Sigmoid colon (tissue), 7 donors: ENCODE measurements around the gene GPR45. TPM values are rescaled to one million over a fixed set of nuclear protein-coding genes. Genes with fewer than 3 reads are reported as not detected.
"Not testable (repeated sequence)": the region's sequence is repeated elsewhere in the genome, so short reads cannot be mapped to it uniquely, and the experiment has no call there.

Experiments used
- DNase-seq: peaks from one replicate; pipeline ENCODE4 v3.0.0-alpha.2; 2019
- H3K27ac ChIP-seq, 4 donors: fragments of 200-600 bp; sonication (generic); one replicate each; pipeline ENCODE4 v1.5.1; 2016 to 2019; ENCODE audit warnings: mild to moderate bottlenecking in 1 of 4
- H3K27me3 ChIP-seq, 3 donors: fragments of 200-600 bp; sonication (generic); one replicate each; pipeline ENCODE4 v1.5.1; 2019; ENCODE audit warnings: mild to moderate bottlenecking in 1 of 3
- H3K36me3 ChIP-seq, 4 donors: fragments of 200-600 bp; sonication (generic); one replicate each; pipeline ENCODE4 v1.5.1; 2016 to 2019
- H3K4me1 ChIP-seq, 4 donors: fragments of 200-600 bp; sonication (generic); one replicate each; pipeline ENCODE4 v1.5.1; 2017 to 2019
- H3K4me3 ChIP-seq, 4 donors: fragments of 200-600 bp; sonication (generic); one replicate each; pipeline ENCODE4 v1.5.1; 2017 to 2019; ENCODE audit warnings: mild to moderate bottlenecking in 2 of 4, moderate library complexity in 1 of 4
- H3K9me3 ChIP-seq, 4 donors: fragments of 200-600 bp in 3 of 4; sonication (generic) in 3 of 4; one replicate each; pipeline versions ENCODE4 v1.5.1 to v1.6.1; 2013 to 2019
- EP300 ChIP-seq, 4 donors: sonication (generic); formaldehyde crosslinking; IDR thresholded peaks; one replicate each; pipeline ENCODE4 v1.6.1; 2017; ENCODE audit warnings: antibody characterized with exemption in 4 of 4
- POLR2A ChIP-seq, 2 donors: fragments of 450-650 bp; IDR thresholded peaks; one replicate each; pipeline ENCODE4 v1.6.1; 2016; ENCODE audit warnings: antibody characterized with exemption in 2 of 2, mild to moderate bottlenecking in 2 of 2, moderate library complexity in 2 of 2
- POLR2AphosphoS5 ChIP-seq, 4 donors: sonication (generic); formaldehyde crosslinking; IDR thresholded peaks; one replicate each; pipeline ENCODE4 v1.6.1; 2017; ENCODE audit warnings: antibody characterized with exemption in 4 of 4
- WGBS, 2 donors: extraction: QIAGEN DNeasy Blood & Tissue Kit; methylation state at CpG; one replicate each; pipeline ENCODE4 v1.1.7; 2013; 5-methylcytosine and 5-hydroxymethylcytosine counted together
- intact Hi-C: fragments of 100-400 bp; cut with DNase I; formaldehyde crosslinking; loops from one replicate; pipeline ENCODE4 v1.15.1; 2023
- polyA plus RNA-seq, 3 donors: library from polyadenylated mRNA; stranded (reverse); fragments of 200-250 nt; gene quantifications; one replicate each; pipeline ENCODE4 v1.2.3, GENCODE V29; 2013
- total RNA-seq, 4 donors: library from RNA; depleted of rRNA; stranded (reverse); fragments of >200 nt; gene quantifications; one replicate each; pipeline ENCODE4 v1.1.0, GENCODE V29; 2016
- TF ChIP-seq, protein P1 (sequence below), 4 experiments: fragments of 450-650 bp in 3 of 4; fragments of 200-600 bp in 1 of 4; IDR thresholded peaks; one replicate each; pipeline ENCODE4 v1.5.1; 2016 to 2019; ENCODE audit warnings: antibody characterized with exemption in 4 of 4, mild to moderate bottlenecking in 3 of 4, moderate library complexity in 2 of 4
- donor health status: healthy with polysubstance abuse.
- donor health status: Bipolar disorder and iron deficiency.
- donor health status: healthy.

Gene GPR45
- total and polyA plus RNA-seq, 7 donors: not detected

DNA sequence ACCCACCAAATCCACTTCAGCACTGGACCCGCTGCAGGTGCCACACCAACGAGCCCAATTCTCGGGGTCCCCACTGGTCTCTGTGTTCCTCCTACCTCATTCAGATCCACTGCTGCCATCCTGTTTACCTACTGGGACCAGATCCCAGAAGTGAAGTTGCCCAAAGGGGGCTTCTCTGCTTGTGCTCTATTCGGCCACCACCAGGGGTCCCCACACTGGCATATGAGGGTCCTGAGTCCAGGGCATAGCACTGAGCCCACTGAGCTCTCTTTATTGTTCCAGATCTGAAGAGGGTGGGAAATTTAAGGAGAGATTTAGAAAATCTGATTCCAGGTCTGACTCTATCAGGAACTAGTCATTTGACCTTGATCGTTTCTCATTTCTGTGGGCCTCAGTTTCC, 2.4 kb downstream of the GPR45 start:
- intact Hi-C loops: no loop called here
- no peak for DNase-seq
- 75% methylated on average over 5 of the region's 5 CpGs for WGBS, 2 donors

DNA sequence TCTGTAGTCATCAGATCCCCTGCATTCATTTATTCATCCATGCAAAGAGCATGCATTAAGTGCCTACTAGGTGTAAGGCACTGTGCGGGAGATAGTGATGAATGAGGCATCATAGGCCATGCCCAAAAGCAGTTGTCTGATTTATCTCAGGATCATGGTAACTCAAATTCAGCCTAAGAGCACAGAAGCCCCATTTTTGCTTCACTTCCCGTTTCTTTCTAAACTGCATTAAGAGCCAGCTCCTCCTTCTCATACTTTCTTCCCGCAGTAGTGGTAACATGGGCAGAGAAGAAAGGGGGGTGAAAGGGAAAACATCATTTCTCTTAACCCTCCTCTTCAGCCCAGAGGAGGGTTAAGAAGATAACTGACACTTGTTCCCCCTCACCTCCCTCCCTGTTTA, 2.9 kb downstream of the GPR45 start:
- Histone ChIP-seq H3K4me3 (no peak overlapping the region), H3K27ac (no peak overlapping the region), H3K4me1 (no peaks in the 10 kb centered on the region), H3K36me3 (no peaks in the 10 kb centered on the region), H3K9me3 (no peaks in the 10 kb centered on the region), H3K27me3 (no peaks in the 10 kb centered on the region)
- TF ChIP-seq POLR2AphosphoS5 (IDR thresholded peaks at IDR 0.05): no peak
- no peak for TF ChIP-seq POLR2A (IDR thresholded peaks at IDR 0.05)
- no peak for TF ChIP-seq EP300 (IDR thresholded peaks at IDR 0.05)
- TF ChIP-seq, protein P1, sequence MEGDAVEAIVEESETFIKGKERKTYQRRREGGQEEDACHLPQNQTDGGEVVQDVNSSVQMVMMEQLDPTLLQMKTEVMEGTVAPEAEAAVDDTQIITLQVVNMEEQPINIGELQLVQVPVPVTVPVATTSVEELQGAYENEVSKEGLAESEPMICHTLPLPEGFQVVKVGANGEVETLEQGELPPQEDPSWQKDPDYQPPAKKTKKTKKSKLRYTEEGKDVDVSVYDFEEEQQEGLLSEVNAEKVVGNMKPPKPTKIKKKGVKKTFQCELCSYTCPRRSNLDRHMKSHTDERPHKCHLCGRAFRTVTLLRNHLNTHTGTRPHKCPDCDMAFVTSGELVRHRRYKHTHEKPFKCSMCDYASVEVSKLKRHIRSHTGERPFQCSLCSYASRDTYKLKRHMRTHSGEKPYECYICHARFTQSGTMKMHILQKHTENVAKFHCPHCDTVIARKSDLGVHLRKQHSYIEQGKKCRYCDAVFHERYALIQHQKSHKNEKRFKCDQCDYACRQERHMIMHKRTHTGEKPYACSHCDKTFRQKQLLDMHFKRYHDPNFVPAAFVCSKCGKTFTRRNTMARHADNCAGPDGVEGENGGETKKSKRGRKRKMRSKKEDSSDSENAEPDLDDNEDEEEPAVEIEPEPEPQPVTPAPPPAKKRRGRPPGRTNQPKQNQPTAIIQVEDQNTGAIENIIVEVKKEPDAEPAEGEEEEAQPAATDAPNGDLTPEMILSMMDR (IDR thresholded peaks at IDR 0.05): no peak
- intact Hi-C loops: no loop called here
- DNase-seq: no peak
- 63 to 89% methylated on average over 3 of the region's 3 CpGs for WGBS, 2 donors

More for the DNA sequence above, 2.4 kb downstream of the GPR45 start:
- TF ChIP-seq POLR2A (IDR thresholded peaks at IDR 0.05) (no peak), POLR2AphosphoS5 (IDR thresholded peaks at IDR 0.05) (no peak), EP300 (IDR thresholded peaks at IDR 0.05) (no peak)
- TF ChIP-seq, protein P1 (IDR thresholded peaks at IDR 0.05): no peak
- Histone ChIP-seq H3K9me3 (no peaks in the 10 kb centered on the region), H3K4me3 (no peak overlapping the region), H3K36me3 (no peaks in the 10 kb centered on the region), H3K27me3 (no peaks in the 10 kb centered on the region), H3K4me1 (no peaks in the 10 kb centered on the region), H3K27ac (no peak overlapping the region)

DNA sequence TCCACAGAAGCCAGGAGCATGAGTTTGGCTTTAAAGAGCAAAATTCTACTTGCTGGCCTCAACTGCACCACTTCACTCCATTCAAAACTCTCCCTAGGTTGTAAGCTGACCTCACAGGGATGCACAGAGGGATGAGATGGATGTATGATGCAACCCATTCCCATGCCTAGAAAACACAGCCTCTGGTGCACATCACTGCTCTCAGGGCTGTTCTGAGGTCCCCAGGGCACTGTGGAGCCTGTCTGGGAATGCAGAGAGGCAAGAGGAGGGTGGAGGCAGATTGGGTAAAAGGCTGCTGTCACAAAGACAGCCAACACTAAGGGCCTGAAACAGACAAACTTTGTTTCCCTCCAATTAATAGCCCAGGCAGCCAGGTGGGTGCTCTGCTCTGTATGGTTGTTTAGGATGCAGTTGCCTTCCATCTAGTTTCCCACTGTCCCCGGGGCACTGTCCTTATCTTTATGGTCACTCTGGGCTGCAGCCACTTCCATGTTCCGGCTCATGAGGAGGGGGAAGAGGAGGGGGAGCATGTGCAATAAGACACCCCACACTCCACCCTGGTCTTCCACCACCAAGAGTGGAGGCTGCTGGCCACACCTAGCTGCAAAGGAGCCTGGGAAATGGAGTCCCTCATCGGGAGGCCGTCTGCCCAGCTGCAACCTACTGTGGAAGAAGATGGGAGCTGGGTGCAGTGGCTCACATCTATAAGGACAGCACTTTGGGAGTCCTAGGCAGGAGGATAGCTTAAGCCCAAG, 7.0 kb downstream of the GPR45 start:
- H3K4me3 ChIP-seq: no peak overlapping the region
- H3K9me3 ChIP-seq: no peaks in the 10 kb centered on the region
- no peak for DNase-seq
- no peaks in the 10 kb centered on the region for H3K4me1 ChIP-seq
- H3K36me3 ChIP-seq: no peaks in the 10 kb centered on the region
- TF ChIP-seq POLR2AphosphoS5 (IDR thresholded peaks at IDR 0.05) (no peak), POLR2A (IDR thresholded peaks at IDR 0.05) (no peak)
- no peak overlapping the region for H3K27ac ChIP-seq
- intact Hi-C loops: no loop called here
- 82% methylated on average over 4 of the region's 4 CpGs for WGBS, 2 donors
- H3K27me3 ChIP-seq: no peaks in the 10 kb centered on the region

DNA sequence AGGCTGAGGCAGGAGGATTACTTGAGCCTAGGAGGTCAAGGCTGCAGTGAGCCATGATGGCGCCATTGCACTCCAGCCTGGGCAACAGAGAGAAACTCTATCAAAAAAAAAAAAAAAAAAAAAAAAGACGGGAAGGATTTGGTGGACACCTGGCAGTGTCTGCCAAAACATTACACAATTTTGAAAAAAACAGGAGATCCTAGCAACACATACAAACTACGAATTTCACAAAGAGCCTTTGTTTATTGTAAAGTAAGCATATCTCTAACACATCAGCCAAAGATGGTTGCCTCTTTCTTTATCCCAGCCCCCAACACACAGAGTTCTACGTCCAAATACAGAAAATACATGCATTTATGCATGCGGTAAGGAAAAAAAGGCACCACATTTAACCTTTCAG, 7.6 kb downstream of the GPR45 start:
- no peaks in the 10 kb centered on the region for H3K27me3 ChIP-seq
- no peaks in the 10 kb centered on the region for H3K9me3 ChIP-seq
- H3K4me1 ChIP-seq: no peaks in the 10 kb centered on the region
- 62 to 81% methylated on average over 5 of the region's 5 CpGs for WGBS, 2 donors
- H3K27ac ChIP-seq: no peak overlapping the region
- H3K4me3 ChIP-seq: no peak overlapping the region
- no peaks in the 10 kb centered on the region for H3K36me3 ChIP-seq
- TF ChIP-seq POLR2AphosphoS5 (IDR thresholded peaks at IDR 0.05) (no peak), EP300 (IDR thresholded peaks at IDR 0.05) (no peak), POLR2A (IDR thresholded peaks at IDR 0.05) (no peak)
- TF ChIP-seq, protein P1 (IDR thresholded peaks at IDR 0.05): no peak
- intact Hi-C loops: no loop called here
- DNase-seq: no peak

DNA sequence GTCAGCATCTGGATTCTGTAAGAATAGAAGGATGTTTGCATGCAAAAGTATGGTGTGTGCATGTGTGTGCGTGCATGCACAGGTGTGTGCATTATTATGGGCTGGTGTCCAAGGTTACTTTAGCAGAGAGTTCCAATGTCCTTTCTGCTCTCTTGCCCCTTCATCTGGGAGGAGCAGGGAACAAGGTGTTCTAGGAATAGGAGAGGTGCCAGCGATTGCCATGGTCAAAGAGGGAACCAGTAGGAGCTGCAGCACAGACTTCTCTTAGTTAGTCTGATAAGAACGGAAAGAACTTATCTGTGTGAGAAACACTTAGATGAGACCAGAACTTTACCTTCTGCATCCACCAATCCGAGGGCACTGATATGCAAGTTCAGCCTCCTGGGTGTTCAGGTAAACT, 8.3 kb downstream of the GPR45 start:
- H3K4me1 ChIP-seq: no peaks in the 10 kb centered on the region
- TF ChIP-seq, protein P1 (IDR thresholded peaks at IDR 0.05): no peak
- TF ChIP-seq POLR2AphosphoS5 (IDR thresholded peaks at IDR 0.05) (no peak), EP300 (IDR thresholded peaks at IDR 0.05) (no peak), POLR2A (IDR thresholded peaks at IDR 0.05) (no peak)
- no peak overlapping the region for H3K27ac ChIP-seq
- intact Hi-C loops: no loop called here
- no peaks in the 10 kb centered on the region for H3K9me3 ChIP-seq
- WGBS, 2 donors: 85 to 94% methylated on average over 4 of the region's 4 CpGs
- no peak for DNase-seq
- no peaks in the 10 kb centered on the region for H3K36me3 ChIP-seq
- H3K27me3 ChIP-seq: no peaks in the 10 kb centered on the region
- no peak overlapping the region for H3K4me3 ChIP-seq

DNA sequence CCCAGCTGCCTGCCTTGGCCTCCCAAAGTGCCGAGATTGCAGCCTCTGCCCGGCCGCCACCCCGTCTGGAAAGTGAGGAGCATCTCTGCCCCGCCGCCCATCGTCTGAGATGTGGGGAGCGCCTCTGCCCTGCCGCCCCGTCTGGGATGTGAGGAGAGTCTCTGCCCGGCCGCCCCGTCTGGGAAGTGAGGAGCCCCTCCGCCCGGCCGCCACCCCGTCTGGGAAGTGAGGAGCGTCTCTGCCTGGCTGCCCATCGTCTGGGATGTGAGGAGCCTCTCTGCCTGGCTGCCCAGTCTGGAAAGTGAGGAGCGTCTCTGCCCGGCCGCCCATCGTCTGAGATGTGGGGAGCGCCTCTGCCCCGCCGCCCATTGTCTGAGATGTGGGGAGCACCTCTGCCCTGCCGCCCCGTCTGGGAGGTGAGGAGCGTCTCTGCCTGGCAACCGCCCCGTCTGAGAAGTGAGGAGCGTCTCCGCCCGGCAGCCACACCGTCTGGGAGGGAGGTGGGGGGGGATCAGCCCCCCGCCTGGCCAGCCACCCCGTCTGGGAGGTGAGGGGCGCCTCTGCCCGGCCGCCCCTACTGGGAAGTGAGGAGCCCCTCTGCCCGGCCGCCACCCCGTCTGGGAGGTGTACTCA, 9.6 kb downstream of the GPR45 start:
- H3K27ac ChIP-seq, H3K4me1 ChIP-seq, DNase-seq, intact Hi-C loops, H3K9me3 ChIP-seq, H3K4me3 ChIP-seq, H3K36me3 ChIP-seq, H3K27me3 ChIP-seq: not testable (repeated sequence)
- WGBS, 2 donors: 97 to 98% methylated on average over 43 of the region's 43 CpGs
